ENCODE results near the gene DAB2IP.
"Not testable (repeated sequence)": the region's sequence is repeated elsewhere in the genome, so short reads cannot be mapped to it uniquely, and the experiment has no call there.

Gene DAB2IP

GRCh38 chr9:121651295-121652020 lies at the start of gene DAB2IP:
Gene DAB2IP (plus strand): TSS chr9:121651634. CDS start chr9:121651776, 142 bp downstream.
- DNase-seq: peak; percentile 43

DNA sequence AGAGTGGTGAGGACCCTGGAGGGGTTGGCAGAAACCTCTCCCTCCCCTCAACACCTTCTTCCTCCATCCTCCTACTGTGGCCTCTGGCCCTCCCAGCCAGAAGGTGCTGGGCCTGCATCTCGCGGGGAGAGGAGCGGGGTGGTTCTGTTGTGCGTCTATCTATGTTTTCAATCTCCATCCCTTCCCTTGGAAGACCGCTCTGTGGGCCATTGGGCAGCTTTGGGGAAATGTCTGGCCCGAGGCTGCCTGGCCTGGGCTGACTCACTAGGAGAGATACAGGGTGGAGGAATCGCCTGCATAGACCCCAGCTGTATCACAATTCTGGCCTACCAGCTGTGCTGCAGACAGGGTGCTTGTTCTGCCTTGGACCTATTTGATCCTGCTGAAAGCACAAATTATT lies 48.4 kb upstream of the DAB2IP start:
- no peak for DNase-seq

- no peak for DNase-seq
Measured at GRCh38 chr9:121604242-121604641, 47.2 kb upstream of the DAB2IP start.

DNA sequence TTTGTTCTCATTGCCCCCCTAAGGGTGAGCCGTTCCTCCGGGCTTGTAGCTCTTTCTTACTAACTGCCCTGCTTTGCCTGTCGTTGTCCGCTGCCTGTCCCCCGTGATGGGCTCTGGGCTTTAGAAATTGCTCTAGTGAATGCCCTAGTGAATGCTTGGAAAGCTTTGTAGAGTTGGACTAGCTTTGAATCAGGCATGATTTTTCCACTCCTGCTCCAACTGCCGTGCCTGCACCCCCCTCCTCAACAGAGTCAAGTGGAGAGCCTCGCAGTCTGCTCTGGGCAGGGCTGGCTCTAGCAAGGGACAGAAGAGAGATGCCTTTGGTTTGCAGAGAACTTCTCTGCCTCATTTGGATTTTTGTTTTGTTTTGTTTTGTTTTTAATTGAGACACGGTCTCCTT lies 46.8 kb upstream of the DAB2IP start:
- no peak for DNase-seq

- no peak for DNase-seq
Measured at GRCh38 chr9:121607434-121608167, 43.8 kb upstream of the DAB2IP start.

GRCh38 chr9:121608168-121608853 lies 43.1 kb upstream of the DAB2IP start:
- DNase-seq: no peak

DNA sequence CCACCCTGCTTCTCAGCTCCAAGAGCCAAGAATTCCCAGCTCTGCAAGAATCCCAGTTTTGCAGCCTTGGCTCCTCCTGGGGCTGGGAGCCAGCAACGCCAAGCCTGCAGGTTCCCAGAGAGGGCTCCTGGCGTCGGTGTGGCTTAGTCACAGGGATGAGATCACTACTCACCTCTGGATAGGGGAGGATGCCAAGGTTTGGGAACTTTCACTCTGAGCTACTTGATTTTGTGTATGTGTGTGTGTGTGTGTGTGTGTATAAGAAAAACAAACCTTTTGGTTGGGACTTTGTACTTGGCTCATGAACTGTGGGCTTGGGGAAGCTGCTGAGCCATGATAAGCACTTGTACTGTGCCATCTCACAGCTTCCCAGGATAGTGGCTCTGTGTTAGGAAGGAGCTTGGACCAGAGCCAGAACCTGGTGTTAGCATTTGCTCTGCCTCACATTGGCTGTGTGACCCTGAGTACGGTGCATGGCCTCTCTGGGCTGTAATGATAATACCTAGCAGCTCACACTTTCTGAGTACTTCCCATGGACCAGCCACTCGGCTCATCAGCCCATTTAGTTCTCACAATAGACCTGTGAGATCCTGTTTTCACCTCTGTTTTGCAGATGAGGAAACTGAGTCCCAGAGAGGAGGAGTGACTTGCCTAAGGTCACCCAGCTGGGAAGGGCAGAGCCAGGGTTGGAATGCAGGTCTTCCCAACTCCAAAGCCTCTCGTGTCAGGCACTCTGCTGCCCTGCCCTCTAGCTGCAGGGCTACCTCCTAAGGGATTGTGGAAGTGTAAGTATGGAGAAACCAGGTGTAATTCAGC lies 41.4 kb upstream of the DAB2IP start:
- no peak for DNase-seq

DNA sequence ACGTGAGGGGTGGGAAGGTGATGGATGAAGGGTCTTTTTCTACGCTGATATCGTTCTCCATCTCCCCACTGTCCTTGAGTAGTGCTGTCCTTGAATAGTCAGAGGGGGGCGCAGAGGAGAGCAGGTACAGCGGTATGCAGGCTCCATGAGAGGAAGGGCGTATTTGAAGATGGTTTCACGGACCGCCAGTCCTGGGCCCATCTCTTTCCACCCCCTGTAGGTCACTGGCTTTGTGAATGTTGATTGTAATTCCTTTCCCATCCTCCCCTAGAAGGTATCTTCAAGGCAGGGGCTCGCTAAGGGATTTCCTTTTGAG lies 40.8 kb upstream of the DAB2IP start:
- no peak for DNase-seq

- no peak for DNase-seq
Measured at GRCh38 chr9:121612511-121612998, 38.9 kb upstream of the DAB2IP start.

GRCh38 chr9:121613009-121613752 lies 38.3 kb upstream of the DAB2IP start:
- DNase-seq: no peak

- peak; percentile 29 for DNase-seq
Measured at GRCh38 chr9:121616123-121616755, 35.2 kb upstream of the DAB2IP start.

DNA sequence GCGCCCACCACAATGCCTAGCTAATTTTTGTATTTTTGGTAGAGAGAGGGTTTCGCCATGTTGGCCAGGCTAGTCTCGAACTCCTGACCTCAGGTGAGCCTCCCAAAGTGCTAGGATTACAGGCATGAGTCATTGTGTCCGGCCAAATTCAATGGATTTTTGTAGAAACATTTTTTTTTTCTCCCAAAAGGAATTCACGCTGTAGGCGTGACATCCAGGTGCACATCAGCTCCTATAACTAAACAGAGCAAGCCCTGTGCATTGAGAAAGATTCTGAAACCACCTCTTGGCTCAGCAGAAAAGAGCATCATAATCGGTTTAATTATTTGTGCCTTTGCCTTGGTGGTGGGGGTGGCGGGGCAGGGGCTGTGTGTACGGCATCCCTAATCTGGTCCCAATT lies 32.9 kb upstream of the DAB2IP start:
- no peak for DNase-seq

- peak; percentile 47 for DNase-seq
Measured at GRCh38 chr9:121618910-121619309, 32.5 kb upstream of the DAB2IP start.

DNA sequence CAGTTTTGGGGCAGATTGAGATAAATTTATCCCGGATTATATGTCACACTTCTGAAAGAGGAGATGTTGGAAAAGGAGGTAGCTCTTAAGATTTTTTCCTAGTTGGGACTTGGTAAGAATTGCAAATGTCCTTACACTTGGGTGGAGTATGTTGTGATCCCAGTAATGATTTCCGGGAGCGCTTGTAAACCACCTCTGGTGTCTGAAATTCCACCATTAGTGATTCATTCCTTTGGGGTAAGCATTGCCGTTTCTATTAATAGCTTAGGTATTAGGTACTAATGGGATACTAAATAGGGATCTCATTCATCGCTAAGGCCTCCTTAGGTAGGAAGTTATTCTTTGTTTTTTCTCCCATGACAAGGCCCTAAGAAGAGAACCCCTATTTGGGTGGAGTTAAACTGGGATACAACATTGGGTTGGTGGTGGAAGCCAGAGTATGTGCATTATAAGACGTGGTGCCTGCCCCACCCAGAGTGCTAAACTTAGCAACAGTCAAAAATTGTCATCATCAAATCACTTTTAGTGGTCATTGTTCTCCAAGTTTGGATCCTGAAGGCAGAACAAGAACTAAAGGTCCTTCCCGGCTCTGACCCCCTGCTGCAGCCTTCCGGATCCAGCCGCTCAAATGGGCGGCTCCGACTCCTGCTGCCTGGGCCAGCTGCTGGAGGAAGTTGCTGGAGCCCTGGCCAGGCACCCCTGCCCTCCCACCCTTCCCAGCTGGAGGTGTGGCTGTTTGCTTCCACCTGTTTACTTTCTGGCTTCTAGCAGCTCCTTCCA lies 31.7 kb upstream of the DAB2IP start:
- DNase-seq: no peak

- DNase-seq: no peak
Measured at GRCh38 chr9:121620325-121620673, 31.1 kb upstream of the DAB2IP start.

- DNase-seq: no peak
Measured at GRCh38 chr9:121620777-121621449, 30.5 kb upstream of the DAB2IP start.

DNA sequence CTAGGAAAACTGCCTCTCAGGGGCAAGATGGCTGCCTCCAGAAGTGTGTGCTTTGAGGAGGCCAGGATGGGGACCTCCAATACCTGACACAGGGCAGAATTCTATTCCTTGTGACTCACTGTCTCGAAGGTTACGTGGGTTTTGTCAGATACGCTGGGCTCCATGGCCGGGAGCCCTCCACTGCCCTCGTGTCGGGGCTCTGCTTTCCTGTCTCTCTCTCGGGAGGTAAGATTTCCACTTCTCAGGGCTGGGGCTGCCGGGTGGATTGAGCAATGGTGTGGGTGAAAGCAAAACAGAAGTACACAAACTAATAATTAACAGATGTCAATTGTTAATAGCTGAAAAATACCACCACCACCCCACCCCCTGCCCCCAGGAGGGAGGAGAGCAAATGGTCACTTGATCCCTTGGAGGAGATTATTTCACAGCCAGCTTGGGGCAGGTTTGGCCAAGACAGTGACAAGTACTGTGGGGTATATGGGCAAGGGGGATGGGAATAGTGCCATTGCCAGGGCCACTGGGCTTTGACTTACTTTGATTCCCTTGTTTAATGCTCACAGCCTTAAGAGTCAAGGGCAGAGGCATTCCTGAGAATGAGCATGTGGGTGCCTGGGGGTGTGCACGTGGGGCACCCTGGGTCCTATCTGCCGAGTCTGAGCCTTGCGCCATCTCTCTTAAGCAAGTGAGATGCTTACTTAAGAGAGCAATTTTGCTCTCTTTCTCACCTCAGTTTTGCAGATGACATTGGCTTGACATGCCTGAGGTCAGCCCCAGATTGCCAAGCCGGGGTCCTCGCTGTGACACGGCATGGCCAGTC lies 28.8 kb upstream of the DAB2IP start:
- DNase-seq: no peak

DNA sequence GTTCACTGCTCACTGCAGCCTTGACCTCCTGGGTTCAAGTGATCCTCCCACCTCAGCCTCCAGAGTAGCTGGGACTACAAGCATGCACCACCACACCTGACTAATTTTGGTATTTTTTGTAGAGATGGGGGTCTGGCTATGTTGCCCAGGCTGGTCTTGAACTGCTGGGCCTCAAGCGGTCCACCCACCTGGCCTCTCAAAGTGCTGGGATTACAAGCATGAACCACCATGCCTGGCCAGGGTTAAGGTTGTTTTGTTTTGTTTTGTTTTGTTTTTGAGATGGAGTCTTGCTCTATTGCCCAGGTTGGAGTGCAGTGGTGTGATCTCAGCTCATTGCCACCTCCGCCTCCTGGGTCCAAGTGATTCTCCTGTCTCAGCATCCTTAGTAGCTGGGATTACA lies 28.0 kb upstream of the DAB2IP start:
- not testable (repeated sequence) for DNase-seq

DNA sequence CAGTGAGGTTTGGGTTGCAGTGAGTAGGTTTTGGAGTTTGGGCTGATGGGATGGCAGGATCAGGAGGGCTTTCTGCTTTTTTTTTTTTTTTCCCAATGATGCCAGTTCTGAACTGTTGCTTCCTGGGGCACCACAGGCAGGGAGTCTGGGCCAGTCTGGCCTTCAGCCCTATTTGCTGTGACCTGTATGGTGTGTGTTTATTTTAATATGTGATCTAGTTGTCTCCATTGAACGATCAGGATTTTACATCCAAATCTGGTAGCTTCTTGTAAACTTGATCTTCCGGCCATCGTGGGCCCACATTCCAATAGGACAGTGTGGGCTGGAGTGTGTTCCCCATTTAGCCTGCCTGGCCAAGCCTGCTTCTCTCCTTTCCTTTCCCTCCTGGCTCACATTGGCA lies 25.8 kb upstream of the DAB2IP start:
- no peak for DNase-seq

GRCh38 chr9:121626012-121626411 lies 25.4 kb upstream of the DAB2IP start:
- DNase-seq: no peak
